ENCODE results near the gene ERC2.
"Not testable (repeated sequence)": the region's sequence is repeated elsewhere in the genome, so short reads cannot be mapped to it uniquely, and the experiment has no call there.

Gene ERC2

DNA sequence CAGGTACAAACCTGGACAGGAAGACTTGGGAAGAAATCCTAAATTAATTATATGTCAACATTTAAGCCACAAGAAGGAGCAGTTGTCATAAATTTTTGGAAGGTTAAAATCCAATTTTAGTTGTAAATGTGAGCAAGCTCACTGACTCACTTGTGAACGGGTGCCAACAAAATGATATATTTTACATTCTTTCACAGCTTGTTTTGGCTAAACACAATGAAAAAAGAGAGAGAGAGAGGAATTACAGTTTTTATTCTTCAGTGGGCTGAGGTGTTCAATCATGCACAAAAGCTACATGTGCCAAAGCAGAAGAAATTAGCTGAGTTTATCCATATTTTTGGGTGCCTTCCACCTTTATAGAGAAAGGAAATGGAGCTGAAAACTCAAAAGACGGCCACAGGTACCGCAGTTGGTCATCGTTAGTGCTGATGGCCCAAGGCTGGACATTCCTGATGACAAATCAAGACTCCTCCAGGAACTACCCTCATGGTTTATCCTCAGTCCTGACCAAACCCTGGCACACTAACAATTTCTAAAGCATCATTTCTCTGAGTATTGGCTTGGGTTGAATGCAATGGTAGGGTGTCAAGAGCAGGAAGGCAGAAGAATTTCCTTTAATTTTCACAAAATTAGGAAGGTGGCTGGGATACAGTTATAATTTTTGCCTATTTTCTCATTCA, 943.6 kb downstream of the ERC2 start:
- no peak for DNase-seq (ENCODE audit: low spot score)

DNA sequence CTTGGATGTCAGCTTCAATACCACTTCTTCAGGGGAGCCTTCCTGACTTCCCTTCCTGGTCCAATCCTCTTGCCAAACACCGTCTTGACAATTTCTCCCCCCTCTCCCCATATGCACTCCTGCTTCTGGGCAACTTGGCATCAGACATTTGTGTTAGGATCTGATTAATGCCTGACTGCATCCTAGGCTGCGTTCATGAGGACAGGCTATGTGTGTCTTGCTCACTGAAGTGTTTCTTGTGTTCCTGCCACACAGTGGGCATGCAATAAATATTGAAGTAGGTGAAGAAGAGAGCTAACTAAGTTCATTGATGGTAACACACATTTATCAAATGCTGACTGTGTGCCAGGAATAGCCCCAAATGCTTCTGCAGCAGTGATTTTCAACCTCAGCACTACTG, 944.8 kb downstream of the ERC2 start:
- DNase-seq (ENCODE audit: low spot score) = no peak

GRCh38 chr3:55521738-55522421, 946.4 kb downstream of the ERC2 start:
- DNase-seq (ENCODE audit: low spot score) = no peak

GRCh38 chr3:55521064-55521737, 947.1 kb downstream of the ERC2 start:
- no peak for DNase-seq (ENCODE audit: low spot score)

DNA sequence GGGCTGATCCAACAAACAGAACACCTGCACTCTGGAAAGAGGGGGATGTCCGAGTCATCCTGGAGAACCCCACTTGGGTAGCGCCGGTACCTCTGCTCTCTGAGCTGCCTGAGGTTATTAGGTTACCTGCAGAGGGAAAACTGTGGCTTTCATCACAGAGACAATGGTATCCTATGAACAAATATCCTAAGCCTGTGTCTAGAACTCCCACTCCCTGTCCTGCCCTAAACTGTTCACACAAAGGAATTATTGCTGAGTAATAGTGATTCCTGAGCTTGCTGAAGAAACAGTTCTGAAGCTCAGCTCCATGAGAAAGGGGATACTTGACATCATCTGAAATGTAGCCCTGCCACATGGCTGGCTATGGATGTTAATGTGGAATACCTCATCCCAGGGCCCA, 949.2 kb downstream of the ERC2 start:
- no peak for DNase-seq (ENCODE audit: low spot score)

DNA sequence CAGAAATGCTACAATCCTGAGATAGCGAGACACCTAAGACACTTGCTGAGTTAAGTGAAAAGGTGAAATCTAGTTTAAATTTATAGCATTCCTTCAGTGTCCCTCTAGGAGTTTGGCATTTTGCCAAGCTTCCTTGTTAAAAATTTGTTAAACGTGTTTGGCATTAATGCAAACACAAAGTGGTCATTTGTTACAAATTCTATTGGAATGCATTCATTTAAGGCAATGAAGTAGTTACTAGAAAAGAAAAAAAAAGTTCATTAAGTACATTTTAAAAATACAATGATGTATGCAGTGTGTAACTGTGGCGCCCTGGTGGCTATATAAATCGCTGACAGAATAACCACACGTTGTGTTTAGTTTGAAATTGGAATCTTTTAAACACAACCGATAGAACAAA, 949.8 kb downstream of the ERC2 start:
- no peak for DNase-seq (ENCODE audit: low spot score)

GRCh38 chr3:55516392-55517030, 951.8 kb downstream of the ERC2 start:
- no peak for DNase-seq (ENCODE audit: low spot score)

DNA sequence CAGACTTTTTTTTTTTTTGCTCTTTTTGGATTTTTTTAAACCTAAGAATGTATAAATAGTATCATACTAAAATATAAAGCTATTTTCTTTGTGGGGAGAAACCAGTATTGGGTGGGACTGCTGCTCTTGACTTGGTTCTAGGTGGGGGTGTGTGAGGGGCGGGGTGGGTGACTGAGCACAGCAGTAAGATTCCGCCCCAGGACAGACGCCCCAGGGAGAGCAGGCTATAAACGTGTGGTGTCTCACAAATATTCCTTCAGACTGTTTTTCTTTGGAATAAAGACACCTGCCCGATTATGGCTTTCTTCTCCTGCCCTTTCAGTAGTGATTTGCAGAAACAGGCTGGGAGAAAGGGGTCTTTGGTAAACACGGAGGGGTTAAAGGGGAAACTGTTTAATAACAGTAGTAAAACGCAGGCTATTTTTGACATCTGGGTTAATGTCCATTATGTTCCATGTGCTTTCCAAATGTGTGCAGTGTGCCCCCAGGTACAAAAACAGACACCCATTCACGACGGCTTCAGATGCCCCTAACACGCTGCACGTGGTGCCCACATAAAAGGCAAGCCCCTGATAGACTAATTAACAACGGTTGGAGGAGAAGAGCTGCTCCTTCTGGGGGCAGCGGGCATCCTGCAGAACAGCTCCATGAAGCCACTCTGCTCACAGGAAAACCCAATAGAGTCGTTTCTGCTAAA, 952.6 kb downstream of the ERC2 start:
- no peak for DNase-seq (ENCODE audit: low spot score)

GRCh38 chr3:55514962-55515361, 953.3 kb downstream of the ERC2 start:
- no peak for DNase-seq (ENCODE audit: low spot score)

- DNase-seq (ENCODE audit: low spot score) = no peak
Measured at GRCh38 chr3:55512571-55513343, 955.5 kb downstream of the ERC2 start.

DNA sequence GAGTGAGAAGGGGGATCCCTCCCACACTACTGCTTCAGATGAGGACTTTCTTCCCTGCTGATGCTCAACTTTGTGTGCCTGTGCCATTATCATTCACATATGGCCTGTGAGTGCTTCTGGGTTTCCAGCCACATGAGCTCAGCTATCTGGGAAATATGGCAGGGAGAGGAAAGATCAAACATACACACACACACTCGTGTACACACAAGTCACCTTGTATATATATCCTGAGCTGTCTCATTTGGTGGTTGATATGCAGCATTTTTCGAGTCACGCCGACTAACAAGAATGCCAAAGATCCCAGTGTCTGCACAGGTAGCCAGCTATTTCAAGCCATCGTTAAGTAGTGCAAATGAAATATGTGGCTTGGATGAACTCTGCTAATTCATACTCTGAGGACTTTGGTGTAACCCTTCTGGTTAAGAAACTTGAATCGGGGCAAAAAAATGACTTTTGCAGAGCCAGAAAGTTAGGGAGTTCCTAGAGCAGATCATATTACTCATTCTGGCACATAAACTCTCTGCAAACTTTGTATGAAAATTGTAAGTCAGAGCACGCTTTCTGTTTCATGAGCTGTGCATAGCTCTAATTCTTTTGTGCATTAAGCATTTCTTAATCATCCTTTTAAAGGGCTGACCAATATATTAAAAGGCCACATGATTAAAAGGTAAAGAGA, 956.2 kb downstream of the ERC2 start:
- no peak for DNase-seq (ENCODE audit: low spot score)

GRCh38 chr3:55508335-55508734, 959.9 kb downstream of the ERC2 start:
- DNase-seq (ENCODE audit: low spot score) = no peak

DNA sequence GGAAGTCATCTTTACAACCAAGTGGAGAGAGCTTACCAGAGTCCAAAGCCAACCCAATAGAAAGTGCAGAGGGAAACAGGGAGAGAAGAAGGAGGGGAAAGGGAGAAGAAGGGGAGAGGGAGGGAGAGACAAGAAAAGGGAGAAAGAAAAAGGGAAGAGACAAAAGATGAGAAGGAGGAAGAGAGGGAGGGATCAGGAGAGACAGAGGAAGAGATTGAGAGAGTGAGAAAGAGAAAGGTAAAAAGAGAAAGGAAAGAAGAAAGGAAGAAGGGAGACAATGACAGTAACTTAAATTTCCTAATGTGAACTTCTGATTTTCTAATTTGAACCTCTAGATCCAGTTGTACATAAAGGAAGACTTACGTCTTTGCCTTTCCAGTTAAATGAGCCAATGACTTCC, 960.5 kb downstream of the ERC2 start:
- no peak for DNase-seq (ENCODE audit: low spot score)

DNA sequence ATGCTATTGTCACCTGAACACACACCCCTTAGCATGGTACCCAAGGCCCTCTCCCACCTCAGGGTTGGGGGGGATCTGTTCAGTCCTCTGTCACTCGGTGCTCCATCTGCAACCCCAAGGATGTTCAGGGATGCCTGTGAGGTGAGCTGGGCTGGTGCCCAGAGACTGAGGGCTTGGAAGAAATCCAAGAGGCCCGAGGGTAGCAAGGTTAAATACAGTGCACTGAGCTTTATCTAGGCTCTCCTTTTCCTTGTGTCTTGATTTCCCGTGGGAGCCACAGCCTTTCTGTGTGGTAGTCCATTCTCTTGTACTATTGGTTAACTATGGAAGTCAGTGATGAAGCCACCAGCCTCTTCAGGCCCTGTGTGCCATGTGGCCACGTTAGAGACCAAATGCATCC, 962.5 kb downstream of the ERC2 start:
- DNase-seq (ENCODE audit: low spot score) = no peak

DNA sequence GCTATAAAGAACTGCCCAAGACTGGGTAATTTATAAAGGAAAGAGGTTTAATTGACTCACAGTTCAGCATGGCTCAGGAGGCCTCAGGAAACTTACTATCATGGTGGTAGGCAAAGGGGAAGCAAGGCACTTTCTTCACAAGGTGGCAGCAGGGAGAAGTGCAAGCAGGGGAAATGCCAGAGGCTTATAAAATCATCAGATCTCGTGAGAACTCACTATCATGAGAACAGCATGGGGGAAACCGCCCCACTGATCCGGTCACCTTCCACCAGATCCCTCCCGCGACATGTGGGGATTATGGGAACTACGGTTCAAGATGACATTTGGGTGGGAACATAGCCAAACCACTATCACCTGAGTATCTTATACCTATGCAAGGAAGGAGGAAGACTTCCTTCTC, 963.2 kb downstream of the ERC2 start:
- not testable (repeated sequence) for DNase-seq (ENCODE audit: low spot score)

- DNase-seq (ENCODE audit: low spot score) = no peak
Measured at GRCh38 chr3:55501905-55502304, 966.4 kb downstream of the ERC2 start.

DNA sequence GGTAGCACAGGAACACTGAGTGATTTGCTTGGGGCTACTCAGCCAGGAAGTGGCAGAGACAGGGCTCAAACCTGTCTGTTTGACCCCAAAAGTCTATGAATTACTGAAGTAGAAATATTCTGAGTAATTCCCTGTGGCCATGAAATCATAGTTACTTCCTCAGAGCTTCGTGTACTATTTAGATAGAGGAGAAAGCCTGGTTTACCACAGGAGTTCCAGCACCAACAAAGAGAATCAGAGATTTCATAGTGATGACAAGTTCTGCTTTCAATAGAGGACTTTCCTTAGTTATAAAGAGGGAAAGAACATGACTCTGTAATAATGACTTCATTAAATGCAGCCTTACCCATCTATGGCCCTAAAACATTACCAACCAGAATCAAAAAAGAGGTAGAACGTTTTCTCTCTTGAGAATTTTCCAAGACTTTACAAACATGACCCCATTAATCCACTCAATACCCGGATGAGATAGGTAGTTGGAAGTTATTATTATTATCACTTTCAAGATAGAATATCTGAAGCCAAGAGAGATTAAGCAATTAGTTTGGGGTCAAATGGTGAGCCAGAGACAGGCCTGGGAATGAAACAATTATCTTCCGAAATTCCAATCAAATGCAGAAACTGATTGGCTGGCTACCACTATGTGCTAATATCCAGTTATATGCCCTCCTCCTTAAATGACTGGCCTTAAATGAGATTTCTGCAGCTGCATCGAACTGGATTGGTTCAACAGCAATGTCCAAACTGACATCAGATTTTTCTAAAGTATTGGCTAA, 967.5 kb downstream of the ERC2 start:
- no peak for DNase-seq (ENCODE audit: low spot score)

- no peak for DNase-seq (ENCODE audit: low spot score)
Measured at GRCh38 chr3:55498520-55498919, 969.7 kb downstream of the ERC2 start.

DNA sequence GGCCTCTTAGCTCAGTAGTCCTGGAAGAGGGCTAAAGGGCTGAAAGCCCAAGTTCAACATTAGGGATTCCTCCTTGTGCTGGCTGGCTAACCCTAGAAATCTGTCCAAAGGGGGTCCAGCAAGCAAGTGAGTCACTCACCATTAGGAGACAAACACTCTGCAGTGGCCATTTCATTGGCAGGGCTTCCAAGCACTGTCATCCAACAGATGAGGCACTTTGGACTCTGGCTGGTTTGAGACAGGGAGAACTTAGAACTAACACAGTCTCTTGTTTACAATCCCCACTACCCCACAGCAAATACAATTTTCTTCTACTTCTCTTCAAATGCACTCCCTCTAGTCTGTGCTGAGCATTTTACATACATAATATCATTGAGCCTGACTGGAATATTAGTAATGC, 971.0 kb downstream of the ERC2 start:
- DNase-seq (ENCODE audit: low spot score) = no peak

GRCh38 chr3:55494976-55495375, 973.3 kb downstream of the ERC2 start:
- DNase-seq (ENCODE audit: low spot score) = no peak

All from globus pallidus (tissue), 1 donor.